HFFc6 (cell line): ENCODE results near the gene HDGFL3. TPM values are rescaled to one million over a fixed set of nuclear protein-coding genes. Genes with fewer than 3 reads are reported as not detected.
"Not testable (repeated sequence)": the region's sequence is repeated elsewhere in the genome, so short reads cannot be mapped to it uniquely, and the experiment has no call there.

Experiments used
- DNase-seq: peaks from one replicate; pipeline ENCODE4 v3.0.0-alpha.2; 2018
- H3K27ac Mint-ChIP-seq: 2 replicates; pipeline ENCODE4 v1.8.0; 2020; ENCODE audit warnings: mild to moderate bottlenecking, mixed read lengths
- H3K27me3 Mint-ChIP-seq: 2 replicates; pipeline ENCODE4 v1.8.0; 2021; ENCODE audit warnings: mild to moderate bottlenecking, moderate library complexity, mixed read lengths; ENCODE audit not compliant: insufficient read depth
- H3K36me3 Mint-ChIP-seq: 2 replicates; pipeline ENCODE4 v1.8.0; 2021; ENCODE audit warnings: low read depth, mixed read lengths
- H3K4me1 Mint-ChIP-seq: 2 replicates; pipeline ENCODE4 v1.8.0; 2020; ENCODE audit warnings: low read depth, mixed read lengths
- H3K4me3 Mint-ChIP-seq: 2 replicates; pipeline ENCODE4 v1.8.0; 2020; ENCODE audit warnings: mild to moderate bottlenecking, moderate library complexity, mixed read lengths
- H3K9me3 Mint-ChIP-seq: 2 replicates; pipeline ENCODE4 v1.8.0; 2020; ENCODE audit warnings: mild to moderate bottlenecking, mixed read lengths
- total RNA-seq, 6 experiments: library from RNA; stranded (reverse); fragmentation: NEBNext Ultra II Directional; extraction: Animal tissue kit (Norgen Biotek cat#: 25700); gene quantifications; 2 replicates in 1 of 6; 3 replicates in 5 of 6; pipeline ENCODE4 v1.2.3, GENCODE V29; 2021
- TF ChIP-seq, protein P1 (sequence below): fragments of 200-600 bp; sonication (generic); IDR thresholded peaks from 2 replicates; pipeline ENCODE4 v1.5.0; 2021; ENCODE audit warnings: antibody characterized with exemption, mild to moderate bottlenecking

Gene HDGFL3
- total RNA-seq, 6 experiments from 2014 or later = 40.3 to 64.6 (median 59.2) TPM

DNA sequence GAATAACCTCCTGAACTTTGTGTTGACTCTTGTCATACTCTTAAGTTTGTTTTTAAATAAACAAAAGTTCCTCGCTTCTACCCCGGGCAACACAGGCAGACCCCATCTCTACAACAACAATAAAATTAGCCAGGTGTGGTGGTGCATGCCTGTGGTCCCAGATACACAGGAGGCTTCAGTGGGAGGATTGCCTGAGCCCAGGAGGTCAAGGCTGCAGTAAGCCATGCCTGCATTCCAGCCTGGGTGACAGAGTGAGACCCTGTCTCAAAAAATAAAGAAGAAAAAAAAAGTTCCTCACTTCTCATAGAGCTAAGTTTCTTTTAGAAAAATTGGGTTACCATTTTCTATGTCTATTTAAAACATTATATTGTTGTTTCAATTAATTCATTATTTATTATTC lies 29.2 kb downstream of the HDGFL3 start:
- TF ChIP-seq, protein P1, sequence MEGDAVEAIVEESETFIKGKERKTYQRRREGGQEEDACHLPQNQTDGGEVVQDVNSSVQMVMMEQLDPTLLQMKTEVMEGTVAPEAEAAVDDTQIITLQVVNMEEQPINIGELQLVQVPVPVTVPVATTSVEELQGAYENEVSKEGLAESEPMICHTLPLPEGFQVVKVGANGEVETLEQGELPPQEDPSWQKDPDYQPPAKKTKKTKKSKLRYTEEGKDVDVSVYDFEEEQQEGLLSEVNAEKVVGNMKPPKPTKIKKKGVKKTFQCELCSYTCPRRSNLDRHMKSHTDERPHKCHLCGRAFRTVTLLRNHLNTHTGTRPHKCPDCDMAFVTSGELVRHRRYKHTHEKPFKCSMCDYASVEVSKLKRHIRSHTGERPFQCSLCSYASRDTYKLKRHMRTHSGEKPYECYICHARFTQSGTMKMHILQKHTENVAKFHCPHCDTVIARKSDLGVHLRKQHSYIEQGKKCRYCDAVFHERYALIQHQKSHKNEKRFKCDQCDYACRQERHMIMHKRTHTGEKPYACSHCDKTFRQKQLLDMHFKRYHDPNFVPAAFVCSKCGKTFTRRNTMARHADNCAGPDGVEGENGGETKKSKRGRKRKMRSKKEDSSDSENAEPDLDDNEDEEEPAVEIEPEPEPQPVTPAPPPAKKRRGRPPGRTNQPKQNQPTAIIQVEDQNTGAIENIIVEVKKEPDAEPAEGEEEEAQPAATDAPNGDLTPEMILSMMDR = no peak
- no peaks in the 10 kb centered on the region for H3K27me3 Mint-ChIP-seq
- peaks cover 8% of the 10 kb centered on the region for H3K4me1 Mint-ChIP-seq
- no peaks in the 10 kb centered on the region; the same call in 1 of the 2 replicates for H3K36me3 Mint-ChIP-seq
- H3K4me3 Mint-ChIP-seq = no peak overlapping the region
- no peaks in the 10 kb centered on the region for H3K9me3 Mint-ChIP-seq
- H3K27ac Mint-ChIP-seq = no peak overlapping the region
- DNase-seq = no peak

DNA sequence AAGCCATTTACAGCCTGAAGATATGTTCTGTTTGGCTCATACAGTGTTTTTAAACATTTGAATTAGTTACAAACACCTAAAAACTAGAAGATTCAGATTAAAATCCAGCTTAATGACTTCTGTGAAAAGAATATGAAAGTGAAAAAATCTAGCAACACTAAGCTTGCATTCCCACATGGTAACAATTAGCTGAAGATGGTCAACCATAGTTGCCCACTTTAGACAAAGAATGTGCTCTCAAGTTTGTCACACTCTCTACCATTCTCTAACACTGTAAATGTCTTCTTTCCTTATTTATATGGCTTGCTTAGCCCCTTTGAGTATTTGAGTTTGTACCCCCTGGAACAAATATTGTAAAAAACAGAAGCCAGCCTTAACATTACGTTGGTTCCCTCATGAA lies 32.7 kb downstream of the HDGFL3 start:
- peaks cover 25% of the 10 kb centered on the region for H3K4me1 Mint-ChIP-seq
- no peak overlapping the region for H3K4me3 Mint-ChIP-seq
- no peaks in the 10 kb centered on the region for H3K9me3 Mint-ChIP-seq
- TF ChIP-seq, protein P1 = no peak
- no peaks in the 10 kb centered on the region for H3K27me3 Mint-ChIP-seq
- H3K27ac Mint-ChIP-seq = no peak overlapping the region
- H3K36me3 Mint-ChIP-seq = no peaks in the 10 kb centered on the region; the same call in 1 of the 2 replicates
- DNase-seq = no peak

DNA sequence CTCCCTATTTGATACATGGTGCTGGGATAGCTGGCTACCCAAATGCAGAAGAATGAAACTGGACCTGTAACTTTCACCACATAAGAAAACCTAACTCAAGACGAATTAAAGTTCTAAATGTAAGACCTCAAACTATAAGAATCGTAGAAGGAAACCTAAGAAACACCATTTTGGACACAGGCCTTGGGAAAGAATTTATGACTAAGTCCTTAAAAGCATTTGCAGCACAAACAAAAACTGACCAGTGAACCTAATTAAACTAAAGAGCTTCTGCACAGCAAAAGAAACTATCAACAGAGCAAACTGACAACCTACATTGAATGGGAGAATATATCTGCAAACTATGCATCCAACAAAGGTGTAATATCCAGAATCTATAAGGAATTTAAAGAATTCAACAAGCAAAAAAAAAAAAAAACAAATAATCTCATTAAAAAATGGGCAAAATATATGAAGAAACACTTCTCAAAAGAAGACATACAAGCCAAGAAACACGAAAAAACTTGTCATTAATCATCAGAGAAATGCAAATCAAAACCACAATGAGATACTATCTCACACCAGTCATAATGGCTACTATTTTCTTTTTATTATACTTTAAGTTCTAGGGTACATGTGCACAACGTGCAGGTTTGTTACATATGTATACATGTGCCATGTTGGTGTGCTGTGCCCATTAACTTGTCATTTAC lies 37.0 kb downstream of the HDGFL3 start:
- DNase-seq = peak; percentile 52
- H3K27ac Mint-ChIP-seq = peak overlapping the region; percentile 78
- TF ChIP-seq, protein P1 = no peak
- H3K36me3 Mint-ChIP-seq = peaks cover 33% of the 10 kb centered on the region
- no peaks in the 10 kb centered on the region; the same call in 1 of the 2 replicates for H3K27me3 Mint-ChIP-seq
- peak overlapping the region; percentile 27 for H3K4me3 Mint-ChIP-seq
- H3K4me1 Mint-ChIP-seq = peaks cover 49% of the 10 kb centered on the region
- H3K9me3 Mint-ChIP-seq = peaks cover 15% of the 10 kb centered on the region

DNA sequence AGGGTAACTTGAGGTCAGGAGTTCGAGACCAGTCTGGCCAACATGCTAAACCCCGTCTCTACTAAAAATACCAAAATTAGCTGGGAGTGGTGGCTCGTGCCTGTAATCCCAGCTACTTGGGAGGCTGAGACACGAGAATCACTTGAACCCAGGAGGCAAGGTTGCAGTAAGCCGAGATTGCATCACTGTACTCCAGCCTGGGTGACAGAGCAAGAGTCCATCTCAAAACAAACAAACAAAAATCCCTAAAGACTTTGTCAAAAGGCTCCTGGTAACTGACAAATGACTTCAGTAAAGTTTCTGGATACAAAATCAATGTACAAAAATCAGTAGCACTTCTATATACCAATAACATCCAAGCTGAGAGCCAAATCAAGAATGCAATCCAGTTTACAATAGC lies 38.0 kb downstream of the HDGFL3 start:
- Mint-ChIP-seq H3K9me3 (peaks cover 17% of the 10 kb centered on the region), H3K27ac (peak overlapping the region; percentile 78; the same call in 1 of the 2 replicates), H3K4me1 (peaks cover 52% of the 10 kb centered on the region), H3K36me3 (peaks cover 37% of the 10 kb centered on the region)
- H3K27me3 Mint-ChIP-seq, DNase-seq, H3K4me3 Mint-ChIP-seq: not testable (repeated sequence)

DNA sequence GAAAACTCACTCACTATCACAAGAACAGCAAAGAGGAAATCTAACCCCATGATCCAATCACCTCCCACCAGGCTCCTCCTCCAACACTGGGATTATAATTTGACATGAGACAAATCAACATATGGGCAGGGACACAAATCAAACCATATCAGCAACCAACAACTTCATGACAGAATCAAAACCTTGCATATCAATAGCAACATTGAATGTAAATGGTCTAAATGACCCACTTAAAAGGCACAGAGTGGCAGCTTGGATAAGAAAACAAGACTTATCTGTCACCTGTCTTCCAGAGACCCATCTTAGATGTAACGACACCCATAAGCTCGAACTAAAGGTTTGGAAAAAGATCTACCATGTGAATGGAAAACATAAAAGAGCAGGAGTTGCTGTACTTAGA lies 40.8 kb downstream of the HDGFL3 start:
- H3K27me3 Mint-ChIP-seq = no peaks in the 10 kb centered on the region; the same call in 1 of the 2 replicates
- H3K4me1 Mint-ChIP-seq = peaks cover 78% of the 10 kb centered on the region
- no peak for DNase-seq
- no peak overlapping the region for H3K27ac Mint-ChIP-seq
- peaks cover 50% of the 10 kb centered on the region for H3K36me3 Mint-ChIP-seq
- H3K4me3 Mint-ChIP-seq = no peak overlapping the region
- H3K9me3 Mint-ChIP-seq = peaks cover 17% of the 10 kb centered on the region
- TF ChIP-seq, protein P1 = no peak

DNA sequence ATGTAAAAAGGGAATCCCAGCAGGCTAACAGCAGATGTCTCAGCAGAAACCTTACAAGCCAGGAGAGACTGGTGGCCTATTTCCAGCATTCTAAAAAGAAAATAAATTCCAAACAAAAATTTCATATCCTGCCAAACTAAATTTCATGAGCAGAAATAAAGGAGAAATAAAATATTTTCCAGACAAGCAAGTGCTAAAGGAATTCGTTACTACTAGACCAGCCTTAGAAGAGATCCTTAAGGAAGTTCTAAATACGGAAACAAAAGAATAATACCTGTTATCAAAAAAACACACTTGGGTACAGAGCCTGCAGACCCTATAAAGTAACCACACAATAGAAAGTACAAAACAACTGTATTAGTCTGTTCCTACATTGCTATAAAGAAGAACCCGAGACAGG lies 41.4 kb downstream of the HDGFL3 start:
- Mint-ChIP-seq H3K36me3 (peaks cover 55% of the 10 kb centered on the region), H3K4me3 (no peak overlapping the region), H3K9me3 (peaks cover 17% of the 10 kb centered on the region), H3K27me3 (no peaks in the 10 kb centered on the region; the same call in 1 of the 2 replicates), H3K27ac (0 out of 2 replicates have a peak overlapping the region, but pooled peaks have one; percentile 50), H3K4me1 (peaks cover 80% of the 10 kb centered on the region)
- TF ChIP-seq, protein P1 = no peak
- DNase-seq = no peak
